Astrocyte of the cerebellum (primary cell): ENCODE results near the gene HIGD1A.

Source experiments
- DNase-seq: peaks from one replicate; pipeline ENCODE4 v3.0.0-alpha.2; 2011; ENCODE audit warnings: low read depth
- H3K4me3 ChIP-seq: 2 replicates; pipeline ENCODE4 v1.5.1; 2011; ENCODE audit warnings: mild to moderate bottlenecking, low read depth, low read length, moderate library complexity
- in situ Hi-C: cut with HindIII; loops from 2 replicates; pipeline ENCODE4 v1.10.0; 2017; ENCODE audit warnings: low sequenced_read_pairs
- TF ChIP-seq, protein P1 (sequence below): IDR thresholded peaks from 2 replicates; pipeline ENCODE4 v1.5.1; 2012; ENCODE audit warnings: low read length, low read depth, moderate library complexity, mild to moderate bottlenecking; ENCODE audit errors: missing control alignments

Gene HIGD1A

DNA sequence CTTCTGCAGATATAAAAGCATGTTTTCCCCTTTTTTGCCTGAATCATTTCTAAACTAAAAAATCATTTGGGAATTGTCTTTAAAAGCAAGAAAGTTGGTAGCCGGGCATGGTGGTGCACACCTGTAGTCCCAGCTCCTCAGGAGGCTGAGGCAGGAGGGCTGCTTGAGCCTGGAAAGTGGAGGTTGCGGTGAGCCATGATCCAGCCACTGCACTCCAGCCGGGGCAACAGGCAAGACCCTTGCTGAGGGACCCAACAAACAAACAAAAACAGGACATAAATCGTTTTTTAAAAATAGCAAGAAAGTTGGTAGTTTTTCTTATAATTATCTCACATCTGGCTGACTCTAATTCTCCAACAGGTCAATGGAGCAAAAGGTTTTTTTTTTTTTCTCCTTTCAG lies 2.5 kb downstream of the HIGD1A start:
- DNase-seq = no peak
- TF ChIP-seq, protein P1, sequence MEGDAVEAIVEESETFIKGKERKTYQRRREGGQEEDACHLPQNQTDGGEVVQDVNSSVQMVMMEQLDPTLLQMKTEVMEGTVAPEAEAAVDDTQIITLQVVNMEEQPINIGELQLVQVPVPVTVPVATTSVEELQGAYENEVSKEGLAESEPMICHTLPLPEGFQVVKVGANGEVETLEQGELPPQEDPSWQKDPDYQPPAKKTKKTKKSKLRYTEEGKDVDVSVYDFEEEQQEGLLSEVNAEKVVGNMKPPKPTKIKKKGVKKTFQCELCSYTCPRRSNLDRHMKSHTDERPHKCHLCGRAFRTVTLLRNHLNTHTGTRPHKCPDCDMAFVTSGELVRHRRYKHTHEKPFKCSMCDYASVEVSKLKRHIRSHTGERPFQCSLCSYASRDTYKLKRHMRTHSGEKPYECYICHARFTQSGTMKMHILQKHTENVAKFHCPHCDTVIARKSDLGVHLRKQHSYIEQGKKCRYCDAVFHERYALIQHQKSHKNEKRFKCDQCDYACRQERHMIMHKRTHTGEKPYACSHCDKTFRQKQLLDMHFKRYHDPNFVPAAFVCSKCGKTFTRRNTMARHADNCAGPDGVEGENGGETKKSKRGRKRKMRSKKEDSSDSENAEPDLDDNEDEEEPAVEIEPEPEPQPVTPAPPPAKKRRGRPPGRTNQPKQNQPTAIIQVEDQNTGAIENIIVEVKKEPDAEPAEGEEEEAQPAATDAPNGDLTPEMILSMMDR = no peak
- in situ Hi-C loops = no loop called here
- no peak overlapping the region for H3K4me3 ChIP-seq

DNA sequence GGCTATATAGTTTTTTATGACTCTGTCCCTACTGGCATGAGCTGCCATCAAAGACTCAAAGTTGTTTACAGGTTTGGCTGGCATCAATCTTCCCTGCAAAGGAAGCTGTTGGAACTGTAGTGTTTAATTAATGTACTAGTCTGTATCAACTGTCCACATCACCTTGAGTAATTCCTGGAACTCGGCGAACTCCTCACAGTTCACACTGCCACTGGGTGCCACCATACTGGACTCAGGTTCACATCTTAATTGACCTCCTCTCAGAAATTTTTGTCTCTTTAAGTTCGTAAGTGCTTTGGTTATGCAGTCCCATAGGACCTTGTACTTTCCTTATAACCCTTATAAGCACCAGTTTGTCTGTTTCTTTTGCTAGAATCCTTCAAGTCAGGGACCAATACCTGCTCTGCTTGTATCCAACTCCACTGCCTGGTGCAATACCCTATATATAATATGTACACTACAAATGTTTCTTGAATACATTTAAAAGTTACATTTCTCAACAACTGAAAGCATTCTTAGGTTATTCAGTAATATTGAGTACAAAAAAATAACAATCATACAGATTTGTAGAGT lies 3.2 kb downstream of the HIGD1A start:
- no peak overlapping the region for H3K4me3 ChIP-seq
- TF ChIP-seq, protein P1 = no peak
- DNase-seq = no peak
- in situ Hi-C loops = no loop called here

DNA sequence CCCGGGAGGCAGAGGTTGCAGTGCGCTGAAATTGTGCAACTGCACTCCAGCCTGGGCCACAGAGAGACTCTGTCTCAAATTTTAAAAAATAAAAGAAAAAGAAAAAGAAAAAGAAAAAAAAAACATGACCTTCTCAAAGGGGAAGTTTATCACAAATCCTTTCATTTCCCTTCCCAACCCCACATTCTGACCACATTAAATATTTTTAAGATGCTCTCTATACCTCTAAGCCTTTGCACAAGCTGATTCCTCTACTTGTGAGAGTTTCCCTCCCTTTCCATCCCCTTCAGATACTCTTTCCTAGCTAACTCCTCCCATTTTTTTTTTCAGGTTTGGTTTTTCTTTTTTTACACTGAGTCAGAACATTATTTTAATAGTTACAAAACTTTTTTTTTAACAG lies 4.0 kb downstream of the HIGD1A start:
- no peak for DNase-seq
- in situ Hi-C loops = no loop called here

DNA sequence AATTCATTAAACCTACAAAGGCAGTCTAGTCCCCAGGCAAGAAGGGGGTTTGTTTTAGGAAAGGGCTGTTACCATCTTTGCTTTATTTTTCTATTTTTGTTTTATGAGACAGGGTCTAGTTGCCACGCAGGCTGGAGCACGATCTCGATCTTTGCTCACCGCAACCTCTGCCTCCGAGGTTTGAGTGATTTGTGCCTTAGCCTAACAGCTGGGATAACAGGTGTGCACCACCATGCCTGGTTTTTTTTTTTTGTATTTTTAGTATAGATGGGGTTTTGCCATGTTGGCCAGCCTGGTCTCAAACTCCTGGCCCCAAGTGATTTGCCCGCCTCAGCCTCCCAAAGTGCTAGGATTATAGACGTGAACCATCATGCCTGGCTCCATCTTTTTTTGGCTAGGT lies 4.9 kb downstream of the HIGD1A start:
- H3K4me3 ChIP-seq = no peak overlapping the region
- TF ChIP-seq, protein P1 = no peak
- no peak for DNase-seq
- in situ Hi-C loops = no loop called here

More for the DNA sequence above, 4.0 kb downstream of the HIGD1A start:
- TF ChIP-seq, protein P1 = no peak
- no peak overlapping the region for H3K4me3 ChIP-seq

DNA sequence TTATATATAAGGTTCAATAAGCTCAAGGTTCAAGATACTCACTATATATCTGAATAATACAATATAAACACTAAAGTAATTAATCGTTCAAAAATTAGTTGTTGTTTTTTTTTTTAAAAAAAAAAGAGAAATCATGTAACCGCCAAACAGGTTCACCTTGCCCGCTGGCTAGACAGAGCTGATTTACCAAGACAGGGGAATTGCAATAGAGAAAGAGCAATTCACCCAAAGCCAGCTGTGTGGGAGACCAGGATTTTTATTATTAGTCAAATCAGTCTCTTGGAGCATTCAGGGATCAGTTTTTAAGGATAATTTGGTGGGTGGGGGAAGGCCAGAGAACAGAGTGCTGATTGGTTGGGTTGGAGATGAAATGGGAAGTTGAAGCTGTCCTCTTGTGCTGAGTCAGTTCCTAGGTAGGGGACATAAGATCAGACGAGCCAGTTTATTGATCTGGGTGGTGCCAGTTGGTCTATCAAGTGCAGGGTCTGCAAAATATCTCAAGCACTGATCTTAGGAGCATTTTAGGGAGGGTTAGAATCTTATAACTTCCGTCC lies 7.9 kb downstream of the HIGD1A start:
- in situ Hi-C loops = no loop called here
- TF ChIP-seq, protein P1 = no peak
- DNase-seq = no peak

DNA sequence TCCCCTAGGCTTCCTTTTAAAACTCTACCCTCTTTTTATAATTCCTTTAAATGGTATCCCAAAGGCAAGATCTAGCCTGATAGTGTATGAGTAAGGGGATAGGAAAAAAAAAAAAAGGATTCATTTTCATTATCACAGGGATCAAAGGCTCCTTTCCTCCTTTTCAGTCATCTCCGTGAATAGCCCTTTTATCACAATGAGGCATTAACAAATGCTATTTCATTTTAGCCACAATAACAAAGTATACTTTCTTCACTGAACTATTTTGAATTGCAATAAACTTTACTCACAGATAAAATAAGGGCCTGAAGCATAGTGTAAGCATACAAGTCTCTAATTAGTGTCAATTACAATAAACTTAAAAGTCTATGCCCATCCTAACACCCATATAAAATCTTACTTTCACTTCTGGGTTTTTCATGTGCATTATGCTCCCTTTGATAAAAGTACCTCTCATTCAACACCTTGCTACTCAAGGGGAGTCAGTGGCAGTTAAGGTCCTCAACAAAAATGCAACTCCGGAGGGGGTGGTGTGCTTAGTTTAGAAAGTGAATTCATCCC lies 8.6 kb downstream of the HIGD1A start:
- DNase-seq = no peak
- H3K4me3 ChIP-seq = no peak overlapping the region
- TF ChIP-seq, protein P1 = no peak
- in situ Hi-C loops = no loop called here

More for the DNA sequence above, 7.9 kb downstream of the HIGD1A start:
- H3K4me3 ChIP-seq = no peak overlapping the region
